Fibroblast of mammary gland (primary cell): ENCODE data around the gene GNAT1.
"Not testable (repeated sequence)": the region's sequence is repeated elsewhere in the genome, so short reads cannot be mapped to it uniquely, and the experiment has no call there.

Experiments used
- DNase-seq: peaks from one replicate; pipeline ENCODE4 v3.0.0-alpha.2; 2010; ENCODE audit warnings: low read depth
- H3K4me3 ChIP-seq: 2 replicates; pipeline ENCODE4 v1.5.1; 2011; ENCODE audit warnings: low read depth, mild to moderate bottlenecking, low read length, moderate library complexity; ENCODE audit not compliant: control insufficient read depth
- TF ChIP-seq, protein P1 (sequence below): conservative IDR thresholded peaks from 2 replicates; pipeline ENCODE4 v1.5.1; 2011; ENCODE audit warnings: low read depth, low read length, inconsistent platforms; ENCODE audit not compliant: control insufficient read depth, insufficient read depth

GNAT1 gene

GRCh38 chr3:50226888-50227389 is 35.5 kb downstream of the GNAT1 start:
- TF ChIP-seq, protein P1, sequence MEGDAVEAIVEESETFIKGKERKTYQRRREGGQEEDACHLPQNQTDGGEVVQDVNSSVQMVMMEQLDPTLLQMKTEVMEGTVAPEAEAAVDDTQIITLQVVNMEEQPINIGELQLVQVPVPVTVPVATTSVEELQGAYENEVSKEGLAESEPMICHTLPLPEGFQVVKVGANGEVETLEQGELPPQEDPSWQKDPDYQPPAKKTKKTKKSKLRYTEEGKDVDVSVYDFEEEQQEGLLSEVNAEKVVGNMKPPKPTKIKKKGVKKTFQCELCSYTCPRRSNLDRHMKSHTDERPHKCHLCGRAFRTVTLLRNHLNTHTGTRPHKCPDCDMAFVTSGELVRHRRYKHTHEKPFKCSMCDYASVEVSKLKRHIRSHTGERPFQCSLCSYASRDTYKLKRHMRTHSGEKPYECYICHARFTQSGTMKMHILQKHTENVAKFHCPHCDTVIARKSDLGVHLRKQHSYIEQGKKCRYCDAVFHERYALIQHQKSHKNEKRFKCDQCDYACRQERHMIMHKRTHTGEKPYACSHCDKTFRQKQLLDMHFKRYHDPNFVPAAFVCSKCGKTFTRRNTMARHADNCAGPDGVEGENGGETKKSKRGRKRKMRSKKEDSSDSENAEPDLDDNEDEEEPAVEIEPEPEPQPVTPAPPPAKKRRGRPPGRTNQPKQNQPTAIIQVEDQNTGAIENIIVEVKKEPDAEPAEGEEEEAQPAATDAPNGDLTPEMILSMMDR: no peak
- H3K4me3 ChIP-seq: peak overlapping the region; percentile 55
- peak; percentile 39 for DNase-seq

- peak; percentile 80 for DNase-seq
- TF ChIP-seq, protein P1: no peak
- peak overlapping the region; percentile 84 for H3K4me3 ChIP-seq
Observed at GRCh38 chr3:50227390-50228183, 36.2 kb downstream of the GNAT1 start.

GRCh38 chr3:50228184-50228763 is 36.9 kb downstream of the GNAT1 start:
- H3K4me3 ChIP-seq: peak overlapping the region; percentile 84
- not testable (repeated sequence) for DNase-seq

DNA sequence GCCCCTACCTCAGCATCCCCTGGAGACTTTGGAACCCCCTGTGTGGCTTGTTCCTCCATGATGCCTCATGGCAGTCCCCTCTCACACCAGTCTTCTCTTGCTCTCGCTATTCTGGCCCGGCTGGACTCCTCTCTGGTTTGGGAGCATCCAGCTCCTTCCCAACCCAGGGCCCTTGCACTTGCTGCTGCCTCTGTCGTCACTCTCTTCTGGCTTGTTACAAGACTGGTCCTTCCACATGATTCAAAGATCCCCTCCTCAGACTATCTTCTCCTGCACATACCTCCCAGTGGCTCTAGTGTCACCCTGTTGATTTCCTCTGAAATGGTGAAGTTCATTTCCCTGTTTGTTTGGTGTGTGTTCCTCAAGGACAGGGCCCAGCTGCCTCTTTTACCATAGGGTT is 38.1 kb downstream of the GNAT1 start:
- no peak for DNase-seq
- TF ChIP-seq, protein P1: no peak
- no peak overlapping the region for H3K4me3 ChIP-seq

DNA sequence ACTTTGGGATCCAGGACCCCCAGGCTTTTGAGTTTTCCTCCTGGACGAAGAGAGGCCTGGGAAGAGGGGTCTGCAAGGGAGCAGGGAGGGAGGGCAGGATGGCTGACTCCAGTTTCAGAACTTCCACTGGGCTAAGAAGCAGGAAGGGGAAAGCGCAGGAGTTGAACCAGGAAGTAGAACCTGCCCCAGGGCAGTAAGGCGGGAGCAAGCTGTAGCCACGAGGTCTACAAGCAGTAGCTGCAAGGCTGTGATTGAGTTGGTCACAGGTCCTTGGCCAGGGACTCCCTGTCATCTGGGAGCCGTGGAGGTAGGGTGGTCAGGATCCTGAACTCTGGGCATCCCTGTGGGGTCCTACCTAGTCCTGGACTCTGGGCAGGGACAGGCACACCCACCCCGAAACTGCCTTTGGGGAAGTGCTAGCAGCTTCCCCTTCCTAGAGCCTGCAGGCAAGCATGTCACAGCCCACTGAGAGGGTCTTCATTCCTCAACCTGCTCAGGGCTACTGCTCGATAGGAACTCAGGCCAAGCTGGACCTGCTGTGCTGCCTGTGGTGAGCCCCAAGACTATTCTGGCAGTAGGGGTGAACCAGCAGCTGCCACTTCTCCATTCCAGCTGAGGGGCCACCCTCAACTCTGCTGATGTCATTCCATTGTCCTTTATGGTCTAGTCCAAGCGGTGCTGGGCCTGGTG is 38.8 kb downstream of the GNAT1 start:
- no peak for DNase-seq
- TF ChIP-seq, protein P1: no peak
- H3K4me3 ChIP-seq: no peak overlapping the region

DNA sequence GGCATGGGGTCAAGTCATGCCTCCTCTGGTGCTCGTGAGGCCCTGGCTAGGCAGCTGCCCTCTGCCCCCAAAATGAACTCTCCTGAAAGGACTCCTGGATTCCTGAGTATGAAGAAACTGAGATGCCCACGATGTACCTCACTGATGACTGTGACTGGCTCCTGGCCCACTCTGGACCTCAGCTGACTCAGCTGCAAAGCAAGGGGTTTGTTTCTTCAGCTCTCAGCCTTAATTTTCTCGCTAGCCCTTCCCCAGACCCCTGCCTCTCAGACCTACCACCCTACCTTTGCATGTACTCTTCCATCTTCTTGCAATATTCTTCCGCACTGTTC is 39.4 kb downstream of the GNAT1 start:
- DNase-seq: peak; percentile 51
- no peak overlapping the region for H3K4me3 ChIP-seq
- TF ChIP-seq, protein P1: no peak

DNA sequence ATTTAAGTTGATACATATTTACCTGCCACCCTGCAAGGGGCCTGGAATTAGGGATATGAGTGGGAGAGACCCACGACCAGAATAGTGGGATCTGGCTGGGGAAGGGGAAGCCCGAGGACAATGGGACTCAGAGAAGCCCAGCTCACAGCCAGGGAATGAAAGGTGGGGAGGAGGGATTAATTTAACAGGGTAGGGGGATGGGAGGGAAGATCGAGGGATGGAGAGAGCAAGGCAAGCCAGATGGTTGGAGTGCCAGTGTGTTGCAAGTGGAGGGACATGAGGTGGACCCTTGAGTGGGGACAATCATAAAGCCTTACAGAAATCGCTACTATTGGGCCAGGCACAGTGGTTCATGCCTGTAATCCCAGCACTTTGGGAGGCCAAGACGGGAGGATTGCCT is 40.2 kb downstream of the GNAT1 start:
- TF ChIP-seq, protein P1: no peak
- DNase-seq: no peak
- H3K4me3 ChIP-seq: no peak overlapping the region
